ENCODE results near the gene ZDHHC23.

The ZDHHC23 gene, protein sequence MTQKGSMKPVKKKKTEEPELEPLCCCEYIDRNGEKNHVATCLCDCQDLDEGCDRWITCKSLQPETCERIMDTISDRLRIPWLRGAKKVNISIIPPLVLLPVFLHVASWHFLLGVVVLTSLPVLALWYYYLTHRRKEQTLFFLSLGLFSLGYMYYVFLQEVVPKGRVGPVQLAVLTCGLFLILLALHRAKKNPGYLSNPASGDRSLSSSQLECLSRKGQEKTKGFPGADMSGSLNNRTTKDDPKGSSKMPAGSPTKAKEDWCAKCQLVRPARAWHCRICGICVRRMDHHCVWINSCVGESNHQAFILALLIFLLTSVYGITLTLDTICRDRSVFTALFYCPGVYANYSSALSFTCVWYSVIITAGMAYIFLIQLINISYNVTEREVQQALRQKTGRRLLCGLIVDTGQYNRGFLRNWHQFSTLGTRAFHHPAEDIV

GRCh38 chr3:113947372-113948014 is at the start of gene ZDHHC23:
TSS of gene ZDHHC23 (plus strand) at chr3:113948013. CDS start at chr3:113948803, 790 bp downstream.
- DNase-seq (ENCODE audit: low spot score) = peak; percentile 84

- DNase-seq (ENCODE audit: low spot score) = no peak
These were observed 48.9 kb upstream of the ZDHHC23 start for GRCh38 chr3:113898892-113899291.

DNA sequence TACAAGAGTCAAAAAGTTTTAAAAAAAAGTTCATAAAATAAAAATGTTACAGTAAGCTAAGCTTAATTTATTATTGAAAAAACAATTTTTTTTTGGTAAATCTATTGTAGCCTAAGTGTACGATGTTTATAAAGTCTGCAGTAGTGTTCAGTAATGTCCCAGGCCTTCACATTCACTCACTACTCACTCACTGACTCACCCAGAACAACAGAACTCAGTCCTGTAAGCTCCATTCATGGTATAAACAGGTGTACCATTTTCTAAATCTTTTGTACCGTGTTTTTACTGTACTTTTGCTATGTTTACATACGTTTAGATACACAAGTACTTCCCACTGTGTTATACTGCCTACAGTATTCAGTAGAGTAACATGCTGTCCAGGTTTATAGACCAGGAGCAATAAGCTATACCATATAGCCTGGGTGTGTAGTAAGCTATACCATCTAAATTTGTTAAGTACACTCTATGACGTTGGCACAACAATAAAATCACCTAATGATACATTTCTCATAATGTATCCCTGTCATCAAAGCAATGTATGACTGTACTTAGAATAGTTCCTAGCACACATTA is 41.2 kb upstream of the ZDHHC23 start:
- no peak for DNase-seq (ENCODE audit: low spot score)

GRCh38 chr3:113908133-113908532 is 39.7 kb upstream of the ZDHHC23 start:
- DNase-seq (ENCODE audit: low spot score) = no peak

DNA sequence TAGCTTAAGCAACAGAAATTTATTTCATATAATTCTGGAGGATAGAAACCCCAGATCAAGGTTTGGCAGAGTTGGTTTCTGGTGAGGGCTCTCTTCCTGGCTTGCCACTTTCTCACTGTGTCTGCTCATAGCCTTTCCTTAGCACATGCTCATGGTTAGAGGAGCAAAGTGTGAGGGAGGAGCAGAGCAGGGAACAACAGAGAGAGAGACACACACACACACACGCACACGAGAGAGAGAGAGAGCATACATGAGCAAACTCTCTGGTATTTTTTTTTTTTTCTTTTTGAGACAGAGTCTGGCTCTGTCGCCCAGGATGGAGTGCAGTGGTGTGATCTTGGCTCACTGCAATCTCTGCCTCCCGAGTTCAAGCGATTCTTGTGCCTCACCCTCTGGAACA is 36.8 kb upstream of the ZDHHC23 start:
- DNase-seq (ENCODE audit: low spot score) = no peak

DNA sequence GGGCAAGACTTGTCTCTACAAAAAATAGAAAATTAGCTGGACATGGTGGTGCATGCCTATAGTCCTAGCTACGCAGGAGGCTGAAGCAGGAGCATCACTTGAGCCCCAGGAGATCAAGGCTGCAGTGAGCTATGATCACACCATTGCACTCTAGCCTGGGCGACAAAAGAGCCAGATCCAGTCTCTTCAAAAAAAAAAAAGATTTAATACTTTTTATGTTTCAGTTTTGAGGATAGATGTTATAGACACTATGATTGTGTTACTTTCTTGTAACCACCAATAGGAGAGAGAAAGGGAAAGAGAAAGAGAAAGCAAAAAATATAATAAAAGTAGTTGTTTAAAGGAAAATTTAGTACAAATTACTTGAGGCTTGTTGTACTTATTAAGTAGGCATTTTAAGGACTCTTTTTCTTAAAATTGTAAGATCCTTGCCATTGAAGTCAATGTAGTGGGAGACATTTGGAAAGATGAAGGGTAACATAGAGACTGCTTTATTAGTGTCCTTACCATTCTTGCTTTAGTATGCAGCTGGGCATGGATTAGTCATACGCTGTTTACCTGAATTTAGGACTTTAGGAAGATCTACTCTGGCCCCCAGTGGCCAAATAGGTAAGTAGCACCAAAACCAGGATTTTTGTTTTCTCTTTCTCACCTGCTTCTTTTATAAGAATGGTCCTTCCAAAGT is 35.1 kb upstream of the ZDHHC23 start:
- peak; percentile 57 for DNase-seq (ENCODE audit: low spot score)

DNA sequence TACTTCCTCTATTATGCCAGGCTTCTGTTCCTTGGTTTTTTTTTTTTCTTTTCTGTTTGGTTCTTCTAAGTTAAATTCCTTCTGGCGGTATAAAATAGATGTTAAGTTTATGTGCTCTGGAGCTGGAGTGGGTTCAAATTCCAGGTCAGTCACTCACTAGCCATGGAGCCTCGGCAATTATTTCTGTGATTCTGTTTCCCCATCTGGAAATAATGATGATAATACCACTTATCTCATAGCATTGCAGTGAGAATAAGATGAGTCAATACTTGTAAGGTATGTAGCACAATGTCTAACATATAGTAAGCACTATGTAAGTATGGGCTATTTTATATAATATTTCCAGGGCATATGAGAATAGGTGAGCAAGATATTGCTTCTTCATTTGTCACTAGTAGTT is 33.2 kb upstream of the ZDHHC23 start:
- DNase-seq (ENCODE audit: low spot score) = no peak

DNA sequence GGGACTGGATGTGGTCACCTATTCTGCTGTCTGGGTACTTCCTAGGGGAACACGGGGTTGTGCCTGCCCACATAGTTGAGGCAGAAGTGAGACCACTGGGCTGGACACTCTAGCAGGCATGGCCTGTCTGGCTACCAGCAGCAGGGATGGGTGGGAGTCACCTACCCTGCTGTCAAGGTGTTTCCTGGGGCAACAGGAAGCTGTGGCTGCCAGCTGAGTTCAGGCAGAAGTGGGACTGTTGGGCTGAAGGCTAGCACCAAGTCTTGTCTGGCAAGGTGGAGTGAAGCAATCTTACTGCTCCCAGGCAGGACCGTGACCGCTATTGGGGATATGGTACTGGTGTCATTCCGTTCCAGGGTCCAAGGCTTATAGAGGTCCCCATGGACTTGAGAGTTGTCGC is 20.3 kb upstream of the ZDHHC23 start:
- no peak for DNase-seq (ENCODE audit: low spot score)

- no peak for DNase-seq (ENCODE audit: low spot score)
These were observed 982 bp upstream of the ZDHHC23 start for GRCh38 chr3:113946831-113947230.

GRCh38 chr3:113948015-113948917 is 453 bp downstream of the ZDHHC23 start:
- peak; percentile 81 for DNase-seq (ENCODE audit: low spot score)

DNA sequence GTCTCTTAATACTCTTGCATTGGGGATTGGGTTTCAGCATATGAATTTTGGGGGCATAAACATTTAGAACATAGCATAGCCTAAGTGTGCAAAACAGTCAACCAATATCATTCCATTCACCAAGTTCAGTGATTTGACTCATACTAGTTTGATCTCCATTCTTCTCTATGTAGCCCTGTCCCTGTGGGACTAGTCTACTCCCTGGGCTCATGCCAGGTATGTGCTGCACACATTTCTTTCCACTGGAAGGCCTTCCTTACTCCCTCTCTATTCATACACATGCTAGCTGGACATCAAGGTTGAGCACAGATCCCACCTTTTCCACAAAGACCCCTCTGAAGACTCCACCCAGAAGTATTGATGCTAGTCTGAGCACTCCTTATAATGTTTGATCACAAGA is 5.1 kb downstream of the ZDHHC23 start:
- no peak for DNase-seq (ENCODE audit: low spot score)

DNA sequence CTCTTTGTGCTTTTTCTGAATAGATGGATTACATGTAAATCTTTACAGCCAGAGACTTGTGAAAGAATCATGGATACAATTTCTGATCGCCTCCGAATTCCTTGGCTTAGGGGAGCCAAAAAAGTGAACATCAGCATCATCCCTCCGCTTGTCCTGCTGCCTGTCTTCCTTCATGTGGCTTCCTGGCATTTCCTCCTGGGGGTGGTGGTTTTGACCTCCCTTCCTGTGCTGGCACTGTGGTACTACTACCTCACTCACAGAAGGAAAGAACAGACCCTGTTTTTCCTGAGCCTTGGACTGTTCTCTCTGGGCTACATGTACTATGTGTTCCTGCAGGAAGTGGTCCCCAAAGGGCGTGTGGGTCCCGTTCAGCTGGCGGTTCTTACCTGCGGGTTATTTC is 5.9 kb downstream of the ZDHHC23 start:
- DNase-seq (ENCODE audit: low spot score) = no peak

- DNase-seq (ENCODE audit: low spot score) = no peak
These were observed 6.4 kb downstream of the ZDHHC23 start for GRCh38 chr3:113954091-113954685.

DNA sequence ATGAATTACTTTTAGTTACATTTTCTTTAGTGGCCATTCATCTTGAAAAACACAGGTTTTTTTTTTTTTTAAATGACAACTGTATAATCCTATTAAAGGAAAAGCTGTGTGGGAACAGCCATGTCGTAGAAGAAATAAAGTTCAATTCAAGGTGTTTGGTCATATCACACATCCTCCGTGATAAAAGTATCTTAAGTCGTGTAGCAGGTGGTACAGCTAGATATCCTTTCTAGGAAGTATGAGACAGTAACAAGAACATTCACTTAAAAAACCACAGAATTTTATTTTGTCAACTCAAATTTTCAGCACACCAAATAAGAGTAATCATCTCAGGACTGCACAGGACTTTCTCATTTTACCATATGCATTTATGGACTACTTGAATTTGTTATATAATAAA is 16.1 kb downstream of the ZDHHC23 start:
- DNase-seq (ENCODE audit: low spot score) = no peak

GRCh38 chr3:113966172-113966571 is 18.4 kb downstream of the ZDHHC23 start:
- DNase-seq (ENCODE audit: low spot score) = peak; percentile 30

GRCh38 chr3:113968986-113969385 is 21.2 kb downstream of the ZDHHC23 start:
- DNase-seq (ENCODE audit: low spot score) = no peak

DNA sequence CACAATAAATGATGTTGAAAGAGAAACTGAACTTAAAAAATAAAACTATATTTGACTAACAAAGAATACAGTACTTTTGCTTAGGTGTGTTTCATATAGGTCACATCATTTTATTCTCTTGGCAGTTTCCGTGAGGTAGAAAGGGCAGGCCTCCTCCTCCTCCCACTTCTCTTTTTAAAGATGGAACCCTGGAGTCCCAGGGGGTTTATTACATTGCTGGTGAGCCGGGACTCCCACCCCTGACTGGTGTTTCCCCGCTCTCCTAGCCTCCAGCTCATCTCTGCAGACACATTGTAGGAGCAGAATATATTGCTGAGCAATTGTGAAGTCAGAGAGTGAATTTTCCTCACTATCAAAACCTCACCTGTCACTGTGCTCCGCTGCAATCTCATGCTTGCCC is 30.0 kb downstream of the ZDHHC23 start:
- DNase-seq (ENCODE audit: low spot score) = no peak

DNA sequence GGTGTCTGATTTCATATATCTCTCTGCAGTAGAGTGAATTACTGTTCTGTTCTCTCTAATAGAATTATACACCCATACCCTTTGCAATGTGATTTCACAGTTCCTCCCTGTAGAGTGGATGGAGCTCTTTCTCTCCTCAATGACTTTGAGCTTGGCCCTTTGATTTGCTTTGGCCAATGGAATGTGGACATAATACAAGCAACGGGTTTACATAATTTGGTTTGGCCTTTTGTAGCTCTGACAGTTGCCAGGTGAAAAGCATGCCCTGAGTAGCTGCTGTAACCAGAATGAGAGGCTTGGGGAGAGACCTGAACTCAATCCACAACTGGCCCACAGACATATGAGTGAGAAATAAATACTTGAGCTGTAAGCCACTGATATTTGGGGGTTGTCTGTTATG is 32.1 kb downstream of the ZDHHC23 start:
- DNase-seq (ENCODE audit: low spot score) = no peak

GRCh38 chr3:113981803-113982202 is 34.0 kb downstream of the ZDHHC23 start:
- no peak for DNase-seq (ENCODE audit: low spot score)

GRCh38 chr3:113983544-113983943 is 35.7 kb downstream of the ZDHHC23 start:
- no peak for DNase-seq (ENCODE audit: low spot score)

DNA sequence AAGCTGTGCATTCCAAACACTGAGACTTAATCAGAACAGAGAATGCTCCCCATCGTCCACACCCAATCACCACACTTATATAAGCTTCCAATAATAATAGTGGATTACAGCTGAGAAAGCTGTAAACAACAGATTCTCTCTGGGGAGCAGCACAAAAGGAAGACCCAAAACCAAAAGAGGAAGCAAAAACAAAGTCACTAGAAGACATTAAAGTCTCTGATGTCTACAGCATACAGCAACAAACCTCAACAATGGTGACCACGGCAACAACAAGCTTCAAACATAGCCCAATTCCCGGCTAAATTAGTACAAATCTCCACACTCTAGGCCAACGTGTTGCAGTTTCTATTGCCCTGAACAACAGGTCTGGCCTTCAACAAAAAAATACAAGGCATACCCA is 37.7 kb downstream of the ZDHHC23 start:
- no peak for DNase-seq (ENCODE audit: low spot score)

Measured in iPS-NIHi11 (cell line).